ENCODE data around the gene SYNRG.

Gene SYNRG

GRCh38 chr17:37500378-37500777 is 108.8 kb downstream of the SYNRG start:
- no peak for DNase-seq

GRCh38 chr17:37494971-37495370 is 114.2 kb downstream of the SYNRG start:
- DNase-seq: no peak

- DNase-seq: no peak
Observed at GRCh38 chr17:37494401-37494831, 114.8 kb downstream of the SYNRG start.

GRCh38 chr17:37493249-37494027 is 115.8 kb downstream of the SYNRG start:
- DNase-seq: no peak

GRCh38 chr17:37492167-37492566 is 117.1 kb downstream of the SYNRG start:
- DNase-seq: no peak

GRCh38 chr17:37490638-37491614 is 118.3 kb downstream of the SYNRG start:
- DNase-seq: peak; percentile 50

- peak; percentile 80 for DNase-seq
Observed at GRCh38 chr17:37490022-37490587, 119.1 kb downstream of the SYNRG start.

- DNase-seq: peak; percentile 87
Observed at GRCh38 chr17:37489197-37490001, 119.8 kb downstream of the SYNRG start, which contains the start of gene DUSP14. Gene DUSP14 (plus strand): TSS chr17:37489891. CDS start chr17:37512273, 22,382 bp downstream.

- DNase-seq: peak; percentile 45
Observed at GRCh38 chr17:37488607-37489196, 120.5 kb downstream of the SYNRG start.

GRCh38 chr17:37488009-37488604 is 121.1 kb downstream of the SYNRG start:
- DNase-seq: peak; percentile 45

- no peak for DNase-seq
Observed at GRCh38 chr17:37485938-37486570, 123.2 kb downstream of the SYNRG start.

GRCh38 chr17:37483311-37484039 is 125.7 kb downstream of the SYNRG start:
- no peak for DNase-seq

- no peak for DNase-seq
Observed at GRCh38 chr17:37481001-37481665, 128.1 kb downstream of the SYNRG start.

- DNase-seq: no peak
Observed at GRCh38 chr17:37480427-37480826, 128.8 kb downstream of the SYNRG start.

GRCh38 chr17:37479025-37479424 is 130.2 kb downstream of the SYNRG start:
- DNase-seq: no peak

- DNase-seq: no peak
Observed at GRCh38 chr17:37478187-37478586, 131.0 kb downstream of the SYNRG start.

GRCh38 chr17:37476431-37477120 is 132.6 kb downstream of the SYNRG start:
- DNase-seq: no peak

GRCh38 chr17:37475731-37476420 is 133.3 kb downstream of the SYNRG start:
- DNase-seq: no peak
